DND-41 (cell line): ENCODE data around the gene SLC4A2.

Experiments
- EZH2 ChIP-seq: IDR thresholded peaks from 3 replicates; pipeline ENCODE4 v1.6.1; 2012; ENCODE audit warnings: borderline replicate concordance, low read depth, mild to moderate bottlenecking, moderate library complexity, low read length, inconsistent platforms; ENCODE audit not compliant: severe bottlenecking
- TF ChIP-seq, protein P1 (sequence below): IDR thresholded peaks from 2 replicates; pipeline ENCODE4 v1.5.1; 2012; ENCODE audit warnings: borderline replicate concordance, low read length, moderate library complexity, mild to moderate bottlenecking; ENCODE audit not compliant: poor library complexity, severe bottlenecking; ENCODE audit errors: extremely low read depth

DNA sequence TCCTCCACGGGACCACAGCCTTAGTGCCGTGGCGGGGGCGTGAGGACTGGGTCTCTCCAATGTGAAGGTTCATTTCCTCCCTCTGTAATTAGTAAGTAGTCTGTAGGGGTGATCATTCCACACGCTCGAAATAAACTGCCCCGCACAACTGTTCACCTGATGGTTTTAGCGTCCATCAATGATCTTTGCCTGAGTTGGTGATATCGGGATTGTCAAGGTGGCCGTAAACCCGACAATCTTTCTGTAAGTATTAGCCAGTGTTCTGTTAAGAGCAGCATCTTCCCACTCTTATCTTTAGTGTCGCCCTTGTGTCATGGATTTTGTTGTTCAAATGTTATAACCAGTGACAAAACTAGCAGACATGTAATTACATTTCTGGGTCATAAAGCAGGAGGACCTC, 44.6 kb downstream of the SLC4A2 start:
- TF ChIP-seq, protein P1, sequence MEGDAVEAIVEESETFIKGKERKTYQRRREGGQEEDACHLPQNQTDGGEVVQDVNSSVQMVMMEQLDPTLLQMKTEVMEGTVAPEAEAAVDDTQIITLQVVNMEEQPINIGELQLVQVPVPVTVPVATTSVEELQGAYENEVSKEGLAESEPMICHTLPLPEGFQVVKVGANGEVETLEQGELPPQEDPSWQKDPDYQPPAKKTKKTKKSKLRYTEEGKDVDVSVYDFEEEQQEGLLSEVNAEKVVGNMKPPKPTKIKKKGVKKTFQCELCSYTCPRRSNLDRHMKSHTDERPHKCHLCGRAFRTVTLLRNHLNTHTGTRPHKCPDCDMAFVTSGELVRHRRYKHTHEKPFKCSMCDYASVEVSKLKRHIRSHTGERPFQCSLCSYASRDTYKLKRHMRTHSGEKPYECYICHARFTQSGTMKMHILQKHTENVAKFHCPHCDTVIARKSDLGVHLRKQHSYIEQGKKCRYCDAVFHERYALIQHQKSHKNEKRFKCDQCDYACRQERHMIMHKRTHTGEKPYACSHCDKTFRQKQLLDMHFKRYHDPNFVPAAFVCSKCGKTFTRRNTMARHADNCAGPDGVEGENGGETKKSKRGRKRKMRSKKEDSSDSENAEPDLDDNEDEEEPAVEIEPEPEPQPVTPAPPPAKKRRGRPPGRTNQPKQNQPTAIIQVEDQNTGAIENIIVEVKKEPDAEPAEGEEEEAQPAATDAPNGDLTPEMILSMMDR, result no peak
- TF ChIP-seq EZH2, result no peak
